Measurements from ENCODE around the gene SH3BGRL3. TPM values are rescaled to one million over a fixed set of nuclear protein-coding genes. Genes with fewer than 3 reads are reported as not detected.
A peak's percentile ranks its signal among the peaks of the same experiment; 100 is the strongest.

Gene SH3BGRL3
- total and polyA plus RNA-seq, 2 of the 13 experiments (the other 11 are each of a cell fraction or from before 2014, with no cell fraction given), result 11.4 to 12.2 TPM

DNA sequence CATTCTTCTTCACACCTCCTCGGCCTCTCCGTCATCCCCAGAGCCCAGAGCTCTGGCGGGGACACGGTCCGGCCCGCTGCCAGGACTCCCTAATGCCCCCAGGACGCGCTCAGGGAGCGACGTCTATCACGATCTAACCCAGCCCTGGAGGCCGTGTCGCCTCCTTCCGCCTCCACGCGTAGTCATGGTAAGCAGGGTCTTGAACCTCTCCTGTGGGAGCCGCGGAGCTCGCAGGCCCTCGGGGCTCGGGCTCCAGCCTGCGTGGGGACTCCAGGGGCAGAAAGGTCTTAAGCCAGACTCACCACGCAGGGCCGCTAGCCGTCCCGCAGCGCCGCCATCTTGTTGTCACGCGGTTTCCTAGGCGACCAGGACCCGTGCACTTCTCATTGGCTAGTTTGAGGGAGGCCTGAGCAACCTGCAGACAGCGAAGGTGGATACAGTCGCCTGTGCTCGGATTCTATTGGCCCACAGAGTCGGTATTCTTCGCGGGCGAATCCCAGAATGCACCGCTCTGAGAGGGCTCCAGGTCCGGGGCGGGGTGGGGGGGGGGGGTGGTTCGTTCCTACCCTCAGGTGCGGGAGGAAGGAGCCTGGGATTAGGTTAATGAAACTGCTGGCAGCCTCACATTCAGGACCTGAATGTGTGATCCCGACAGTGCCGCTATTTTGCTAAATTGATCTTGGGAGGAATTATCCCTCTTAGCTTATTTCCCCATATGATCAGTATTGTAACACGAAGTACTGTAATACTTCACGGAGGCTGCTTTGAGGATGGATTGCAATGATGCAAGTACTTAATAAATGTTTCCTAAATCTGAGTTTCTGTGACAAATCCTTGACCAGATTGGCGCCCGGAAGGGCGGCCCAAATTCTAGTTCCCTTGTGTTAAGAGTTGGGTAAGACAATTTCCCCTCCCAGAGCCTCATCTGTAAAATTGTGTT lies 26.7 kb downstream of the SH3BGRL3 start, which contains the start of gene UBXN11 (continued):
- TF ChIP-seq, protein P1, sequence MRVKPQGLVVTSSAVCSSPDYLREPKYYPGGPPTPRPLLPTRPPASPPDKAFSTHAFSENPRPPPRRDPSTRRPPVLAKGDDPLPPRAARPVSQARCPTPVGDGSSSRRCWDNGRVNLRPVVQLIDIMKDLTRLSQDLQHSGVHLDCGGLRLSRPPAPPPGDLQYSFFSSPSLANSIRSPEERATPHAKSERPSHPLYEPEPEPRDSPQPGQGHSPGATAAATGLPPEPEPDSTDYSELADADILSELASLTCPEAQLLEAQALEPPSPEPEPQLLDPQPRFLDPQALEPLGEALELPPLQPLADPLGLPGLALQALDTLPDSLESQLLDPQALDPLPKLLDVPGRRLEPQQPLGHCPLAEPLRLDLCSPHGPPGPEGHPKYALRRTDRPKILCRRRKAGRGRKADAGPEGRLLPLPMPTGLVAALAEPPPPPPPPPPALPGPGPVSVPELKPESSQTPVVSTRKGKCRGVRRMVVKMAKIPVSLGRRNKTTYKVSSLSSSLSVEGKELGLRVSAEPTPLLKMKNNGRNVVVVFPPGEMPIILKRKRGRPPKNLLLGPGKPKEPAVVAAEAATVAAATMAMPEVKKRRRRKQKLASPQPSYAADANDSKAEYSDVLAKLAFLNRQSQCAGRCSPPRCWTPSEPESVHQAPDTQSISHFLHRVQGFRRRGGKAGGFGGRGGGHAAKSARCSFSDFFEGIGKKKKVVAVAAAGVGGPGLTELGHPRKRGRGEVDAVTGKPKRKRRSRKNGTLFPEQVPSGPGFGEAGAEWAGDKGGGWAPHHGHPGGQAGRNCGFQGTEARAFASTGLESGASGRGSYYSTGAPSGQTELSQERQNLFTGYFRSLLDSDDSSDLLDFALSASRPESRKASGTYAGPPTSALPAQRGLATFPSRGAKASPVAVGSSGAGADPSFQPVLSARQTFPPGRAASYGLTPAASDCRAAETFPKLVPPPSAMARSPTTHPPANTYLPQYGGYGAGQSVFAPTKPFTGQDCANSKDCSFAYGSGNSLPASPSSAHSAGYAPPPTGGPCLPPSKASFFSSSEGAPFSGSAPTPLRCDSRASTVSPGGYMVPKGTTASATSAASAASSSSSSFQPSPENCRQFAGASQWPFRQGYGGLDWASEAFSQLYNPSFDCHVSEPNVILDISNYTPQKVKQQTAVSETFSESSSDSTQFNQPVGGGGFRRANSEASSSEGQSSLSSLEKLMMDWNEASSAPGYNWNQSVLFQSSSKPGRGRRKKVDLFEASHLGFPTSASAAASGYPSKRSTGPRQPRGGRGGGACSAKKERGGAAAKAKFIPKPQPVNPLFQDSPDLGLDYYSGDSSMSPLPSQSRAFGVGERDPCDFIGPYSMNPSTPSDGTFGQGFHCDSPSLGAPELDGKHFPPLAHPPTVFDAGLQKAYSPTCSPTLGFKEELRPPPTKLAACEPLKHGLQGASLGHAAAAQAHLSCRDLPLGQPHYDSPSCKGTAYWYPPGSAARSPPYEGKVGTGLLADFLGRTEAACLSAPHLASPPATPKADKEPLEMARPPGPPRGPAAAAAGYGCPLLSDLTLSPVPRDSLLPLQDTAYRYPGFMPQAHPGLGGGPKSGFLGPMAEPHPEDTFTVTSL (CRISPR knock-in tag; IDR thresholded peaks at IDR 0.05; ENCODE audit: borderline replicate concordance), result no peak
- TF ChIP-seq HHEX (CRISPR knock-in tag; IDR thresholded peaks at IDR 0.05), result no peak
- TF ChIP-seq CEBPB (IDR thresholded peaks at IDR 0.05; ENCODE audit: borderline replicate concordance, low read depth, low read length), result no peak
- TF ChIP-seq MATR3 (CRISPR knock-in tag; IDR thresholded peaks at IDR 0.05), result no peak
- no peak for TF ChIP-seq SSRP1 (CRISPR knock-in tag; IDR thresholded peaks at IDR 0.05)
- TF ChIP-seq ATRX (CRISPR knock-in tag; IDR thresholded peaks at IDR 0.05; ENCODE audit: borderline replicate concordance), result no peak
- TF ChIP-seq ZNF703 (CRISPR knock-in tag; IDR thresholded peaks at IDR 0.05; ENCODE audit: borderline replicate concordance), result no peak
- TF ChIP-seq CHD4 (IDR thresholded peaks at IDR 0.05; ENCODE audit: borderline replicate concordance, low read length), result no peak
- TF ChIP-seq BCL3 (CRISPR knock-in tag; IDR thresholded peaks at IDR 0.05), result no peak
- TF ChIP-seq ATF6 (CRISPR knock-in tag; conservative IDR thresholded peaks at IDR 0.05), result no peak
- no peak for TF ChIP-seq TBL1XR1 (IDR thresholded peaks at IDR 0.05; ENCODE audit: borderline replicate concordance, low read length, partially characterized antibody)
- no peak for TF ChIP-seq GFI1 (CRISPR knock-in tag; IDR thresholded peaks at IDR 0.05; ENCODE audit: borderline replicate concordance)
- TF ChIP-seq ZFP37 (CRISPR knock-in tag; IDR thresholded peaks at IDR 0.05; ENCODE audit: borderline replicate concordance), result no peak
- TF ChIP-seq DDIT3 (CRISPR knock-in tag; IDR thresholded peaks at IDR 0.05), result no peak
- peak; percentile 33; the same call in 1 of the 2 replicates for TF ChIP-seq RXRA (CRISPR knock-in tag; IDR thresholded peaks at IDR 0.05)
- no peak for TF ChIP-seq ZNF800 (CRISPR knock-in tag; IDR thresholded peaks at IDR 0.05)
- TF ChIP-seq MEIS1 (CRISPR knock-in tag; IDR thresholded peaks at IDR 0.05; ENCODE audit: borderline replicate concordance), result no peak; the same call in 1 of the 2 replicates
